ENCODE measurements around the gene AOPEP. TPM values are rescaled to one million over a fixed set of nuclear protein-coding genes. Genes with fewer than 3 reads are reported as not detected.

The AOPEP gene
- total and polyA plus RNA-seq, 2 of the 13 experiments (the other 11 are each of a cell fraction or from before 2014, with no cell fraction given), result 22.2 to 41.6 TPM

DNA sequence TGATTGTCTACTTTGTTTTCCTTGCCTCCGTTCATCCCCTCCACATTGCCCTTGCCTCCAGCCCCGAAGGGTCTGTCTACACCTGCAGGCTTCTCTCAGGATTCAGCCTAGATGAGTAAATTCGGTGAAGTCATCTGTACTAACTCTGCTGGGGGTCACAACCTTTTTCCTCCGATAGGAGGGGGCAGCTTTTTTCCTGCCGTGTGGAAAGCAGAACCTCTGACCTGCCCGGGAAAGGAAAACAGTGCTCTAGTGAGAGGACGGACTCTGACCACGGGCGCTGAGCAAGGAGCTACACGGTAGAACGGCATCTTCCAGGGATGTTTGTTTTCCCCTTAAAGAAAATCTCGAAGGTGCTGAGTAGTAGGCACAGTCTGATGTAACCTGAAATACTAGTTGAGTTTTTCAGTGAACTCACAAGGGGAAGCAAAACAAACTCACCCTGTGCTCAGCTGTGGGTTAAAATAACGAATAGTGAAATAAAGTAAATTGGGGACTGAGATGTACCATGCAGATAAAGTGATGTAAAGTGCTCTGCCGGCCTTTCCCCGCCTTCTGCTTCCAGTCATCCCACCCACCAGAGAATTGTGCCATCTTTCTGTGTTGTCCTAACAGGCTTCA lies 281.8 kb downstream of the AOPEP start (continued):
- TF ChIP-seq, protein P1, sequence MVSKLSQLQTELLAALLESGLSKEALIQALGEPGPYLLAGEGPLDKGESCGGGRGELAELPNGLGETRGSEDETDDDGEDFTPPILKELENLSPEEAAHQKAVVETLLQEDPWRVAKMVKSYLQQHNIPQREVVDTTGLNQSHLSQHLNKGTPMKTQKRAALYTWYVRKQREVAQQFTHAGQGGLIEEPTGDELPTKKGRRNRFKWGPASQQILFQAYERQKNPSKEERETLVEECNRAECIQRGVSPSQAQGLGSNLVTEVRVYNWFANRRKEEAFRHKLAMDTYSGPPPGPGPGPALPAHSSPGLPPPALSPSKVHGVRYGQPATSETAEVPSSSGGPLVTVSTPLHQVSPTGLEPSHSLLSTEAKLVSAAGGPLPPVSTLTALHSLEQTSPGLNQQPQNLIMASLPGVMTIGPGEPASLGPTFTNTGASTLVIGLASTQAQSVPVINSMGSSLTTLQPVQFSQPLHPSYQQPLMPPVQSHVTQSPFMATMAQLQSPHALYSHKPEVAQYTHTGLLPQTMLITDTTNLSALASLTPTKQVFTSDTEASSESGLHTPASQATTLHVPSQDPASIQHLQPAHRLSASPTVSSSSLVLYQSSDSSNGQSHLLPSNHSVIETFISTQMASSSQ (IDR thresholded peaks at IDR 0.05; ENCODE audit: low read depth), result no peak
- TF ChIP-seq, protein P1 (CRISPR knock-in tag; IDR thresholded peaks at IDR 0.05; ENCODE audit: borderline replicate concordance), result peak; percentile 46; the same call in 1 of the 2 replicates
- TF ChIP-seq, protein P2, sequence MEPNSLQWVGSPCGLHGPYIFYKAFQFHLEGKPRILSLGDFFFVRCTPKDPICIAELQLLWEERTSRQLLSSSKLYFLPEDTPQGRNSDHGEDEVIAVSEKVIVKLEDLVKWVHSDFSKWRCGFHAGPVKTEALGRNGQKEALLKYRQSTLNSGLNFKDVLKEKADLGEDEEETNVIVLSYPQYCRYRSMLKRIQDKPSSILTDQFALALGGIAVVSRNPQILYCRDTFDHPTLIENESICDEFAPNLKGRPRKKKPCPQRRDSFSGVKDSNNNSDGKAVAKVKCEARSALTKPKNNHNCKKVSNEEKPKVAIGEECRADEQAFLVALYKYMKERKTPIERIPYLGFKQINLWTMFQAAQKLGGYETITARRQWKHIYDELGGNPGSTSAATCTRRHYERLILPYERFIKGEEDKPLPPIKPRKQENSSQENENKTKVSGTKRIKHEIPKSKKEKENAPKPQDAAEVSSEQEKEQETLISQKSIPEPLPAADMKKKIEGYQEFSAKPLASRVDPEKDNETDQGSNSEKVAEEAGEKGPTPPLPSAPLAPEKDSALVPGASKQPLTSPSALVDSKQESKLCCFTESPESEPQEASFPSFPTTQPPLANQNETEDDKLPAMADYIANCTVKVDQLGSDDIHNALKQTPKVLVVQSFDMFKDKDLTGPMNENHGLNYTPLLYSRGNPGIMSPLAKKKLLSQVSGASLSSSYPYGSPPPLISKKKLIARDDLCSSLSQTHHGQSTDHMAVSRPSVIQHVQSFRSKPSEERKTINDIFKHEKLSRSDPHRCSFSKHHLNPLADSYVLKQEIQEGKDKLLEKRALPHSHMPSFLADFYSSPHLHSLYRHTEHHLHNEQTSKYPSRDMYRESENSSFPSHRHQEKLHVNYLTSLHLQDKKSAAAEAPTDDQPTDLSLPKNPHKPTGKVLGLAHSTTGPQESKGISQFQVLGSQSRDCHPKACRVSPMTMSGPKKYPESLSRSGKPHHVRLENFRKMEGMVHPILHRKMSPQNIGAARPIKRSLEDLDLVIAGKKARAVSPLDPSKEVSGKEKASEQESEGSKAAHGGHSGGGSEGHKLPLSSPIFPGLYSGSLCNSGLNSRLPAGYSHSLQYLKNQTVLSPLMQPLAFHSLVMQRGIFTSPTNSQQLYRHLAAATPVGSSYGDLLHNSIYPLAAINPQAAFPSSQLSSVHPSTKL (CRISPR knock-in tag; IDR thresholded peaks at IDR 0.05), result peak; percentile 87
- TF ChIP-seq, protein P3, sequence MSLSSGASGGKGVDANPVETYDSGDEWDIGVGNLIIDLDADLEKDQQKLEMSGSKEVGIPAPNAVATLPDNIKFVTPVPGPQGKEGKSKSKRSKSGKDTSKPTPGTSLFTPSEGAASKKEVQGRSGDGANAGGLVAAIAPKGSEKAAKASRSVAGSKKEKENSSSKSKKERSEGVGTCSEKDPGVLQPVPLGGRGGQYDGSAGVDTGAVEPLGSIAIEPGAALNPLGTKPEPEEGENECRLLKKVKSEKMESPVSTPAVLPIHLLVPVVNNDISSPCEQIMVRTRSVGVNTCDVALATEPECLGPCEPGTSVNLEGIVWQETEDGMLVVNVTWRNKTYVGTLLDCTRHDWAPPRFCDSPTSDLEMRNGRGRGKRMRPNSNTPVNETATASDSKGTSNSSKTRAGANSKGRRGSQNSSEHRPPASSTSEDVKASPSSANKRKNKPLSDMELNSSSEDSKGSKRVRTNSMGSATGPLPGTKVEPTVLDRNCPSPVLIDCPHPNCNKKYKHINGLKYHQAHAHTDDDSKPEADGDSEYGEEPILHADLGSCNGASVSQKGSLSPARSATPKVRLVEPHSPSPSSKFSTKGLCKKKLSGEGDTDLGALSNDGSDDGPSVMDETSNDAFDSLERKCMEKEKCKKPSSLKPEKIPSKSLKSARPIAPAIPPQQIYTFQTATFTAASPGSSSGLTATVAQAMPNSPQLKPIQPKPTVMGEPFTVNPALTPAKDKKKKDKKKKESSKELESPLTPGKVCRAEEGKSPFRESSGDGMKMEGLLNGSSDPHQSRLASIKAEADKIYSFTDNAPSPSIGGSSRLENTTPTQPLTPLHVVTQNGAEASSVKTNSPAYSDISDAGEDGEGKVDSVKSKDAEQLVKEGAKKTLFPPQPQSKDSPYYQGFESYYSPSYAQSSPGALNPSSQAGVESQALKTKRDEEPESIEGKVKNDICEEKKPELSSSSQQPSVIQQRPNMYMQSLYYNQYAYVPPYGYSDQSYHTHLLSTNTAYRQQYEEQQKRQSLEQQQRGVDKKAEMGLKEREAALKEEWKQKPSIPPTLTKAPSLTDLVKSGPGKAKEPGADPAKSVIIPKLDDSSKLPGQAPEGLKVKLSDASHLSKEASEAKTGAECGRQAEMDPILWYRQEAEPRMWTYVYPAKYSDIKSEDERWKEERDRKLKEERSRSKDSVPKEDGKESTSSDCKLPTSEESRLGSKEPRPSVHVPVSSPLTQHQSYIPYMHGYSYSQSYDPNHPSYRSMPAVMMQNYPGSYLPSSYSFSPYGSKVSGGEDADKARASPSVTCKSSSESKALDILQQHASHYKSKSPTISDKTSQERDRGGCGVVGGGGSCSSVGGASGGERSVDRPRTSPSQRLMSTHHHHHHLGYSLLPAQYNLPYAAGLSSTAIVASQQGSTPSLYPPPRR (CRISPR knock-in tag; IDR thresholded peaks at IDR 0.05; ENCODE audit: borderline replicate concordance), result peak; percentile 72; the same call in 1 of the 2 replicates
- TF ChIP-seq SP4 (CRISPR knock-in tag; IDR thresholded peaks at IDR 0.05) (peak; percentile 37; the same call in 1 of the 2 replicates), GATAD2A (CRISPR knock-in tag; IDR thresholded peaks at IDR 0.05) (peak; percentile 86), PHF8 (CRISPR knock-in tag; IDR thresholded peaks at IDR 0.05) (peak; percentile 21; the same call in 1 of the 2 replicates), TOPORS (CRISPR knock-in tag; IDR thresholded peaks at IDR 0.05) (0 out of 2 replicates have a peak, but pooled peaks have one; percentile 1), ZNF619 (CRISPR knock-in tag; IDR thresholded peaks at IDR 0.05) (peak; percentile 50; the same call in 1 of the 2 replicates), EP300 (IDR thresholded peaks at IDR 0.05; ENCODE audit: low read depth in 2 of 2, low read length in 2 of 2) (peak in 1 of 2 experiments; percentile 71; a peak in 2 of 4 replicates), EP300 (CRISPR knock-in tag; IDR thresholded peaks at IDR 0.05; ENCODE audit: borderline replicate concordance) (no peak), ARNTL (CRISPR knock-in tag; IDR thresholded peaks at IDR 0.05) (0 out of 2 replicates have a peak, but pooled peaks have one; percentile 47), MBNL3 (CRISPR knock-in tag; conservative IDR thresholded peaks at IDR 0.05) (no peak), ZNF501 (CRISPR knock-in tag; IDR thresholded peaks at IDR 0.05) (peak; percentile 79), ZSCAN21 (CRISPR knock-in tag; IDR thresholded peaks at IDR 0.05; ENCODE audit: borderline replicate concordance) (0 out of 2 replicates have a peak, but pooled peaks have one; percentile 36)
